ENCODE results near the gene SPZ1. TPM values are rescaled to one million over a fixed set of nuclear protein-coding genes. Genes with fewer than 3 reads are reported as not detected.

SPZ1 gene
- total RNA-seq, 2 donors from 2014 or later = not detected

GRCh38 chr5:80364892-80365291, 45.1 kb downstream of the SPZ1 start:
- H3K9me3 ChIP-seq = no peaks in the 10 kb centered on the region
- no peak overlapping the region for H3K9ac ChIP-seq (ENCODE audit: low read depth in 2 of 2, low read length in 2 of 2)
- intact Hi-C loops (cut with DNase I) = no loop called here
- no peaks in the 10 kb centered on the region for H3K36me3 ChIP-seq
- DNase-seq = no peak
- TF ChIP-seq, protein P1, sequence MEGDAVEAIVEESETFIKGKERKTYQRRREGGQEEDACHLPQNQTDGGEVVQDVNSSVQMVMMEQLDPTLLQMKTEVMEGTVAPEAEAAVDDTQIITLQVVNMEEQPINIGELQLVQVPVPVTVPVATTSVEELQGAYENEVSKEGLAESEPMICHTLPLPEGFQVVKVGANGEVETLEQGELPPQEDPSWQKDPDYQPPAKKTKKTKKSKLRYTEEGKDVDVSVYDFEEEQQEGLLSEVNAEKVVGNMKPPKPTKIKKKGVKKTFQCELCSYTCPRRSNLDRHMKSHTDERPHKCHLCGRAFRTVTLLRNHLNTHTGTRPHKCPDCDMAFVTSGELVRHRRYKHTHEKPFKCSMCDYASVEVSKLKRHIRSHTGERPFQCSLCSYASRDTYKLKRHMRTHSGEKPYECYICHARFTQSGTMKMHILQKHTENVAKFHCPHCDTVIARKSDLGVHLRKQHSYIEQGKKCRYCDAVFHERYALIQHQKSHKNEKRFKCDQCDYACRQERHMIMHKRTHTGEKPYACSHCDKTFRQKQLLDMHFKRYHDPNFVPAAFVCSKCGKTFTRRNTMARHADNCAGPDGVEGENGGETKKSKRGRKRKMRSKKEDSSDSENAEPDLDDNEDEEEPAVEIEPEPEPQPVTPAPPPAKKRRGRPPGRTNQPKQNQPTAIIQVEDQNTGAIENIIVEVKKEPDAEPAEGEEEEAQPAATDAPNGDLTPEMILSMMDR (IDR thresholded peaks at IDR 0.05) = no peak
- H3K4me1 ChIP-seq = no peaks in the 10 kb centered on the region
- no peak overlapping the region for H3K27ac ChIP-seq
- no peak overlapping the region for H3K4me3 ChIP-seq
- no peaks in the 10 kb centered on the region for H3K27me3 ChIP-seq

GRCh38 chr5:80368661-80369480, 49.1 kb downstream of the SPZ1 start:
- H3K9me3 ChIP-seq = no peaks in the 10 kb centered on the region
- H3K27me3 ChIP-seq = no peaks in the 10 kb centered on the region
- no peak for DNase-seq
- H3K27ac ChIP-seq = no peak overlapping the region
- no peaks in the 10 kb centered on the region for H3K36me3 ChIP-seq
- H3K4me1 ChIP-seq = no peaks in the 10 kb centered on the region
- no peak overlapping the region for H3K4me3 ChIP-seq
- TF ChIP-seq, protein P1 (IDR thresholded peaks at IDR 0.05) = no peak
- intact Hi-C loops (cut with DNase I) = no loop called here
- no peak overlapping the region for H3K9ac ChIP-seq (ENCODE audit: low read depth in 2 of 2, low read length in 2 of 2)

DNA sequence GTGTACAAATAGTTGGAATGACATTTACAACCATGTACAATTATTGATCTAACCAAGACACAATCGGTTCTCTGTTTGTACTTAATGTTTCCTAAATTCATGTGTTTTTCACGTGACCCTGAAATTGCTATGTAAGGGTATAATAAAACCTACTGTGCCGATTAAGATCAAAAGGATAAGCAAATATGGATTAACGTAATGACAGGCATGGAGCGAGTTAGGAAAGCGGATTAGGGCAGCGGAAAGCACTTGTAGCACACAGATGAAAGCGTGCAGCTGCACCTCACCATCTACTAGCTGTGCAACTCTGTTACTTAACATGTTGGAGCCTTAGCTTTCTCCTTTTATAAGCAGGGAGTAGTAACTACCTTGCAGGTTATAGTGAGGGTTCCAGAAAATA, 49.7 kb downstream of the SPZ1 start:
- TF ChIP-seq, protein P1 (IDR thresholded peaks at IDR 0.05) = no peak
- Histone ChIP-seq H3K27ac (no peak overlapping the region), H3K27me3 (no peaks in the 10 kb centered on the region), H3K4me1 (no peaks in the 10 kb centered on the region), H3K9me3 (no peaks in the 10 kb centered on the region), H3K4me3 (no peak overlapping the region), H3K36me3 (no peaks in the 10 kb centered on the region), H3K9ac (ENCODE audit: low read depth in 2 of 2, low read length in 2 of 2) (no peak overlapping the region)
- no peak for DNase-seq
- intact Hi-C loops (cut with DNase I) = no loop called here

GRCh38 chr5:80370390-80370789, 50.6 kb downstream of the SPZ1 start:
- no peak for DNase-seq
- intact Hi-C loops (cut with DNase I) = no loop called here
- TF ChIP-seq, protein P1 (IDR thresholded peaks at IDR 0.05) = no peak
- Histone ChIP-seq H3K36me3 (no peaks in the 10 kb centered on the region), H3K4me1 (no peaks in the 10 kb centered on the region), H3K9ac (ENCODE audit: low read depth in 2 of 2, low read length in 2 of 2) (no peak overlapping the region), H3K4me3 (no peak overlapping the region), H3K27ac (no peak overlapping the region), H3K9me3 (no peaks in the 10 kb centered on the region), H3K27me3 (no peaks in the 10 kb centered on the region)

Other genes with a start within 250 kb of the SPZ1 start
- 100 to 1,000 TPM; 138 to 141 TPM for gene SERINC5, start 64.0 kb upstream of the SPZ1 start, total RNA-seq
- 10 to 100 TPM; 22.3 to 26.5 TPM for gene ZFYVE16, start 88.1 kb downstream of the SPZ1 start, total RNA-seq
- 1 to 10 TPM; 1.4 to 2.4 TPM for gene FAM151B, start 168.1 kb downstream of the SPZ1 start, total RNA-seq

Measured in colonic mucosa (tissue), 4 donors.